Adrenal gland (tissue), 12 donors: ENCODE measurements around the gene CDK5RAP2. TPM values are rescaled to one million over a fixed set of nuclear protein-coding genes. Genes with fewer than 3 reads are reported as not detected.

ENCODE experiments used
- DNase-seq, 7 donors: peaks; one replicate each; pipeline ENCODE4 v3.0.0-alpha.2; 2019 to 2020
- H3K27ac ChIP-seq, 5 donors: fragments of 200-600 bp; sonication (generic) in 4 of 5; 1 replicate in 3 of 5; 2 replicates in 2 of 5; pipeline versions ENCODE4 v1.5.1 to v1.8.0; 2016 to 2020; ENCODE audit warnings: mild to moderate bottlenecking in 1 of 5
- H3K27me3 ChIP-seq: fragments of 200-600 bp; 2 replicates; pipeline ENCODE4 v1.8.0; 2021
- H3K36me3 ChIP-seq, 2 donors: fragments of 200-600 bp; replicated peaks in 1 of 2; 1 replicate in 1 of 2; 2 replicates in 1 of 2; pipeline versions ENCODE4 v1.5.1 to v1.8.0; 2018 to 2022
- H3K4me1 ChIP-seq, 2 donors: fragments of 200-600 bp; replicated peaks in 1 of 2; 1 replicate in 1 of 2; 2 replicates in 1 of 2; pipeline versions ENCODE4 v1.5.1 to v1.8.0; 2018 to 2021
- H3K4me3 ChIP-seq, 4 donors: fragments of 200-600 bp; sonication (generic) in 3 of 4; one replicate each; pipeline ENCODE4 v1.5.1; 2016 to 2018
- H3K9me3 ChIP-seq, 3 donors: fragments of 200-600 bp; sonication (generic) in 1 of 3; replicated peaks in 1 of 3; 1 replicate in 2 of 3; 2 replicates in 1 of 3; pipeline versions ENCODE4 v1.5.1 to v1.8.0; 2016 to 2021
- POLR2A ChIP-seq, 2 donors: fragments of 450-650 bp; IDR thresholded peaks; one replicate each; pipeline ENCODE4 v1.6.1; 2017; ENCODE audit warnings: antibody characterized with exemption in 2 of 2, mild to moderate bottlenecking in 2 of 2, moderate library complexity in 1 of 2
- WGBS, 4 donors: extraction: QIAGEN DNeasy Blood & Tissue Kit in 2 of 4; methylation state at CpG; one replicate each; pipeline versions ENCODE4 v1.1.5 to v1.1.7; 2013 to 2017; 5-methylcytosine and 5-hydroxymethylcytosine counted together
- intact Hi-C, 2 donors: fragments of 100-400 bp; cut with DNase I; formaldehyde crosslinking; loops; one replicate each; pipeline versions ENCODE4 v1.14.1 to v1.15.0; 2022 to 2023
- polyA plus RNA-seq, 3 donors: library from polyadenylated mRNA; stranded (reverse); fragments of 200-250 nt in 2 of 3; fragments of 350-450 nt in 1 of 3; fragmentation: Illumina TruSeq in 1 of 3; extraction: RNeasy Lipid Tissue Mini Kit (QIAGEN cat#74804) in 1 of 3; gene quantifications; one replicate each; pipeline ENCODE4 v1.2.3, GENCODE V29; 2013 to 2014
- total RNA-seq, 9 donors: library from RNA; depleted of rRNA in 4 of 9; stranded (reverse); fragments of >200 nt in 4 of 9; fragments of 120-200 nt in 1 of 9; fragmentation: NEBNext Ultra II Directional in 1 of 9; extraction: Animal tissue kit (Norgen Biotek cat#: 25700) in 1 of 9; gene quantifications; one replicate each; pipeline versions ENCODE4 v1.1.0 to v1.2.4, GENCODE V29; 2013 to 2023
- TF ChIP-seq, protein P1 (sequence below), 6 experiments: fragments of 450-650 bp in 4 of 6; fragments of 200-600 bp in 2 of 6; sonication (generic) in 1 of 6; IDR thresholded peaks; 1 replicate in 5 of 6; 2 replicates in 1 of 6; pipeline versions ENCODE4 v1.5.1 to v1.8.0; 2016 to 2021; ENCODE audit warnings: antibody characterized with exemption in 6 of 6, mild to moderate bottlenecking in 2 of 6, moderate library complexity in 1 of 6
- donor health status: healthy with polysubstance abuse.
- donor health status: Bipolar disorder and iron deficiency.
- donor health status: DM: yes; HTN: yes; CAD: no.
- donor health status: DM: no; HTN: no; CAD: no.
- donor health status: DM: no; HTN: no; CAD: no.
- donor health status: DM: yes; HTN: yes; CAD: no.

Gene CDK5RAP2
- total and polyA plus RNA-seq, 12 donors, result 26.0 to 60.7 (median 41.9) TPM

DNA sequence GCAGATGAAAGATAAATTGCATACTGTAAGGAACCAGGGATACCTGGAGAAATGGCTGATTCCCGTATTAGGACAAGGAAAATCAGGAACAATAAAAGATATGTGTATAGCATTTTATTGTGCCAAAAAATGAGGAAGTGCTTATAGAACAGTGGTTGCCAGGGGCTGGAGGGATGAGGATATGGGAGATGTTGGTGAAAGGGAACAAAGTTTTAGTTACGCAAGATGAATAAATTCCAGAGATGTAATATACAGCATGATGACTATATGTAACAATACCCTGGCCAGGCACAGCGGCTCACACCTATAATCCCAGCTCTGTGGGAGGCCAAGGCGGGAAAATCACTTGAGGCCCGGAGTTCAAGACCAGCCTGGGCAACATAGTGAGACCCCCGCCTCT, 101.8 kb downstream of the CDK5RAP2 start:
- intact Hi-C loops, result loop anchor here in 1 of 2 donors (10.0 kb wide), 1 partner anchor 513 kb away; no protein-coding TSS in a partner anchor
- Histone ChIP-seq H3K4me3 (no peak overlapping the region), H3K9me3 (no peaks in the 10 kb centered on the region), H3K27me3 (no peaks in the 10 kb centered on the region), H3K4me1 (peaks cover 4 to 18% of the 10 kb centered on the region in 2 donors), H3K36me3 (peaks cover 0 to 12% of the 10 kb centered on the region in 2 donors), H3K27ac (no peak overlapping the region)
- no peak for DNase-seq
- WGBS, 4 donors, result 86 to 89% (median 88%) methylated on average over 6 of the region's 6 CpGs
- TF ChIP-seq, protein P1, sequence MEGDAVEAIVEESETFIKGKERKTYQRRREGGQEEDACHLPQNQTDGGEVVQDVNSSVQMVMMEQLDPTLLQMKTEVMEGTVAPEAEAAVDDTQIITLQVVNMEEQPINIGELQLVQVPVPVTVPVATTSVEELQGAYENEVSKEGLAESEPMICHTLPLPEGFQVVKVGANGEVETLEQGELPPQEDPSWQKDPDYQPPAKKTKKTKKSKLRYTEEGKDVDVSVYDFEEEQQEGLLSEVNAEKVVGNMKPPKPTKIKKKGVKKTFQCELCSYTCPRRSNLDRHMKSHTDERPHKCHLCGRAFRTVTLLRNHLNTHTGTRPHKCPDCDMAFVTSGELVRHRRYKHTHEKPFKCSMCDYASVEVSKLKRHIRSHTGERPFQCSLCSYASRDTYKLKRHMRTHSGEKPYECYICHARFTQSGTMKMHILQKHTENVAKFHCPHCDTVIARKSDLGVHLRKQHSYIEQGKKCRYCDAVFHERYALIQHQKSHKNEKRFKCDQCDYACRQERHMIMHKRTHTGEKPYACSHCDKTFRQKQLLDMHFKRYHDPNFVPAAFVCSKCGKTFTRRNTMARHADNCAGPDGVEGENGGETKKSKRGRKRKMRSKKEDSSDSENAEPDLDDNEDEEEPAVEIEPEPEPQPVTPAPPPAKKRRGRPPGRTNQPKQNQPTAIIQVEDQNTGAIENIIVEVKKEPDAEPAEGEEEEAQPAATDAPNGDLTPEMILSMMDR (IDR thresholded peaks at IDR 0.05), result no peak
- TF ChIP-seq POLR2A (IDR thresholded peaks at IDR 0.05), result no peak

DNA sequence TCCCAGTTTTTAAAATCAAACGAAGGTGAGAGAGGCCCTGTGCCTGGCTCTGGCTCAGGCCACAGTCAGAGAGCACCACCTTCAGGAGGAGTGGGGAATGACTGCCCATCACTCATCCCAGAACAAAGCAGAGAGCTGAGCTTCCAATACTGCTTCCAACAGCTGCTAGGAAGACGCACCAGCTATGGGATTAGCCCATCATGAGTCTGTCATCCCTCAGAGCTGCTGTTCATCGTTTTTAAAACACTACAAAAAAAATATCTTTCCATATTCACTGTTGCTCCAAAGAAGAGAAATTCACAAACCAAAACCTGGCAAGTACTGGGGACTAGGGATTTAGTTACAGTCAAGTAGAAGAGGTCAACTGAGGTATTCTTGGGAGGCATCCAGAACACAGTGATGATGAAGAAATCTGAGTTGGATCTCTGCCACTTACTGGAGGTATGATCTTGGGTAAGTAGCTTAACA, 102.4 kb downstream of the CDK5RAP2 start:
- H3K4me3 ChIP-seq, result no peak overlapping the region
- TF ChIP-seq, protein P1 (IDR thresholded peaks at IDR 0.05), result peak; percentile 89 to 96 (median 93)
- no peak for TF ChIP-seq POLR2A (IDR thresholded peaks at IDR 0.05)
- H3K4me1 ChIP-seq, result peaks cover 4 to 18% of the 10 kb centered on the region in 2 donors
- H3K27ac ChIP-seq, result no peak overlapping the region
- peak; percentile 64 to 92 (median 74) for DNase-seq
- H3K27me3 ChIP-seq, result no peaks in the 10 kb centered on the region
- WGBS, 4 donors, result 11 to 23% (median 15%) methylated on average over 3 of the region's 3 CpGs
- intact Hi-C loops, result loop anchor here in 1 of 2 donors (10.0 kb wide), 1 partner anchor 513 kb away; no protein-coding TSS in a partner anchor
- H3K9me3 ChIP-seq, result no peaks in the 10 kb centered on the region
- H3K36me3 ChIP-seq, result peaks cover 0 to 12% of the 10 kb centered on the region in 2 donors

DNA sequence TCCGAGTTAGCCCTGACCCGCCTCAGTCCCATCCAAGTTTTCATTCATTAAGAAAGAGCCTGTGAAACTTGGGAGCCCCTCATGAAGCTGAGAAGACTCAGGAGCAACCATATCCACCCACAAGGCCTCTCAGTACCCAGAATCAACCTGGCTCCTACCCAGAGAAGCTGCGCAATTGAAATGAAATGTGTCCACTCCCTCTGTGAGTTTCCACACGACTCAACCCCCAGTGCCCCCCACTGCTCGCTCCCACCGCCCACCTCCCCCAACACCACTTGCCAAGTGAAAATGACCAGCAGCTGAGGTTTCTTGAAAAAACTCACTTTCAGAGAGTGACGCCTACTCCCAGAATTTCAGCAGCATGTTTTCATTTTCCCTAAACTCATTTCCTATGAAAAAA, 104.6 kb downstream of the CDK5RAP2 start:
- intact Hi-C loops, result loop anchor here in 1 of 2 donors (10.0 kb wide), 1 partner anchor 511 kb away; no protein-coding TSS in a partner anchor
- no peaks in the 10 kb centered on the region for H3K9me3 ChIP-seq
- H3K4me3 ChIP-seq, result no peak overlapping the region
- no peak overlapping the region for H3K27ac ChIP-seq
- 84 to 88% (median 85%) methylated on average over 6 to 7 of the region's 7 CpGs for WGBS, 4 donors
- peaks cover 0 to 12% of the 10 kb centered on the region in 2 donors for H3K36me3 ChIP-seq
- no peak for DNase-seq
- TF ChIP-seq, protein P1 (IDR thresholded peaks at IDR 0.05), result no peak
- no peak for TF ChIP-seq POLR2A (IDR thresholded peaks at IDR 0.05)
- no peaks in the 10 kb centered on the region for H3K27me3 ChIP-seq
- peaks cover 4 to 12% of the 10 kb centered on the region in 2 donors for H3K4me1 ChIP-seq

DNA sequence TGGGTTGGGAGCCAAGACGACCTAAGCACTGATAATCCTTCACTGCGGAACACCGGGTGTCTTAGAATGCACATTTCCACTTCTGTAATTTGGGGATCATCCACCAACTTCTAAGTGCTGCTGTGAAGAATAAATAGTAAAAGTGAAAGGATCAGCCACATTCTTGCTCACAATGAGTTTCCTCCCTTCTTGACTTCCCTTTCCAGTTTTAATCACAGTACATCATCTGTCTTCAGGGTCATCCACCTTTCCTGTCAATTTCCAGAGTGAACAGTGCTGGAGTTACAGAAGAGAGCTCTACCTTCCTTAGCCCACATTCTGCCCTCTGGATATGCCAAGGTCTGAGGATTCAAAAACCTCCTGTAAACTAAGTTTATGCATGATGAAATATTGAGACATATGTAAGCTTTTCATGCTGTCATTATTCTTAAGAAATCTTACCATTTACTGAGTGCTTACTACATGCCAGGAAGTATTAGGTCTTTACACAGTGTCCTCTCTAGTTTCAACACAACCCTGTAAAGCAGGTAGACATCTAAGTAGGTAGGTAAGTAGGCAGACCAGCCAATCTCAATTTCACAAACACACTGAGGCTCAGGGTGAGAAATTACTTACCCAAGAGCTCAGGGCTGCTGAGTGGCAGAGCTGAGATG, 105.2 kb downstream of the CDK5RAP2 start:
- Histone ChIP-seq H3K27ac (no peak overlapping the region), H3K27me3 (no peaks in the 10 kb centered on the region), H3K4me3 (no peak overlapping the region), H3K4me1 (peaks cover 4 to 11% of the 10 kb centered on the region in 2 donors), H3K36me3 (peaks cover 0 to 12% of the 10 kb centered on the region in 2 donors), H3K9me3 (no peaks in the 10 kb centered on the region)
- TF ChIP-seq, protein P1 (IDR thresholded peaks at IDR 0.05), result no peak
- TF ChIP-seq POLR2A (IDR thresholded peaks at IDR 0.05), result no peak
- 47 to 71% (median 59%) methylated on average over 3 of the region's 3 CpGs for WGBS, 4 donors
- intact Hi-C loops, result loop anchor here in 1 of 2 donors (10.0 kb wide), 1 partner anchor 510 kb away; no protein-coding TSS in a partner anchor
- DNase-seq, result no peak
